ES-I3 (cell line): ENCODE data around the gene RIPOR1.
"Not testable (repeated sequence)": the region's sequence is repeated elsewhere in the genome, so short reads cannot be mapped to it uniquely, and the experiment has no call there.

Experiments
- H3K36me3 ChIP-seq: 2 replicates; pipeline ENCODE4 v1.6.1; 2013; ENCODE audit warnings: mild to moderate bottlenecking, low read length, control low read depth, moderate library complexity; ENCODE audit not compliant: insufficient read depth
- H3K4me1 ChIP-seq: 2 replicates; pipeline ENCODE4 v1.6.1; 2013; ENCODE audit warnings: mild to moderate bottlenecking, control low read depth, low read length; ENCODE audit not compliant: insufficient read depth
- H3K9ac ChIP-seq: 2 replicates; pipeline ENCODE4 v1.6.1; 2013; ENCODE audit warnings: low read depth, mild to moderate bottlenecking, low read length, moderate library complexity
- H3K9me3 ChIP-seq: 2 replicates; pipeline ENCODE4 v1.6.1; 2013; ENCODE audit warnings: mild to moderate bottlenecking, low read length, moderate library complexity; ENCODE audit not compliant: control insufficient read depth, insufficient read depth

RIPOR1 gene, protein sequence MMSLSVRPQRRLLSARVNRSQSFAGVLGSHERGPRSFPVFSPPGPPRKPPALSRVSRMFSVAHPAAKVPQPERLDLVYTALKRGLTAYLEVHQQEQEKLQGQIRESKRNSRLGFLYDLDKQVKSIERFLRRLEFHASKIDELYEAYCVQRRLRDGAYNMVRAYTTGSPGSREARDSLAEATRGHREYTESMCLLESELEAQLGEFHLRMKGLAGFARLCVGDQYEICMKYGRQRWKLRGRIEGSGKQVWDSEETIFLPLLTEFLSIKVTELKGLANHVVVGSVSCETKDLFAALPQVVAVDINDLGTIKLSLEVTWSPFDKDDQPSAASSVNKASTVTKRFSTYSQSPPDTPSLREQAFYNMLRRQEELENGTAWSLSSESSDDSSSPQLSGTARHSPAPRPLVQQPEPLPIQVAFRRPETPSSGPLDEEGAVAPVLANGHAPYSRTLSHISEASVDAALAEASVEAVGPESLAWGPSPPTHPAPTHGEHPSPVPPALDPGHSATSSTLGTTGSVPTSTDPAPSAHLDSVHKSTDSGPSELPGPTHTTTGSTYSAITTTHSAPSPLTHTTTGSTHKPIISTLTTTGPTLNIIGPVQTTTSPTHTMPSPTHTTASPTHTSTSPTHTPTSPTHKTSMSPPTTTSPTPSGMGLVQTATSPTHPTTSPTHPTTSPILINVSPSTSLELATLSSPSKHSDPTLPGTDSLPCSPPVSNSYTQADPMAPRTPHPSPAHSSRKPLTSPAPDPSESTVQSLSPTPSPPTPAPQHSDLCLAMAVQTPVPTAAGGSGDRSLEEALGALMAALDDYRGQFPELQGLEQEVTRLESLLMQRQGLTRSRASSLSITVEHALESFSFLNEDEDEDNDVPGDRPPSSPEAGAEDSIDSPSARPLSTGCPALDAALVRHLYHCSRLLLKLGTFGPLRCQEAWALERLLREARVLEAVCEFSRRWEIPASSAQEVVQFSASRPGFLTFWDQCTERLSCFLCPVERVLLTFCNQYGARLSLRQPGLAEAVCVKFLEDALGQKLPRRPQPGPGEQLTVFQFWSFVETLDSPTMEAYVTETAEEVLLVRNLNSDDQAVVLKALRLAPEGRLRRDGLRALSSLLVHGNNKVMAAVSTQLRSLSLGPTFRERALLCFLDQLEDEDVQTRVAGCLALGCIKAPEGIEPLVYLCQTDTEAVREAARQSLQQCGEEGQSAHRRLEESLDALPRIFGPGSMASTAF

DNA sequence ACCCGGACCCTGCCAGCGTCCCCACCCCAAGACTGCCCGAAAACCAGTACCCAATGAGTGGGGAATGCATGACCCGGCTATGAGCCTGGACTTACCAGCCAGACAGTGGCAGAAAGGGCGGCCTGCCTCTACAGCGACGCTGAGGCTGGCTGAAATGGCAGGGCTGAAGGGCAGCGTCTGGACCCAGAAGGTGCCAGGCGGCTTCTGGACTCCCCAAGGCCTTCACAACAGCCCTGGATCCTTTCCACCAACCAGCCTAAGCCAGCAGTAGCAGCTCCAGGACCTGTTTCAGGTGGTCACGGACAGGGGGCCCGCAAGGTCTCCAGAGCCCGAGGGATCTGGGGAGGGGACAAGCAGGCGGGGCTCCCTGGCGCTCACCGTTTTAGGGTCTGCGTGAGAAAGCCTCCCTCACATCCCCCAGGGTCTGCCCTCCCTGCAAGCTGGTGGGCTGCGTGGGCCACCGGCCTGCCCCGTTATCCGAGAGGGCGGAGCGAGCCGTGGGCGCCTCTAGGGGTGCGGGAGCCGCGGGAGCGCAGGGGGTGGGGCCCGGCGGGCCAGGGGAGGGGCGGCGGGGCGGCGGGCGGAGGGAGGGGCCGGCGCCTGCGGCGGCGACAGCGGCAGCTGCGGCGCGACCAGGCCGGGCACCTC lies at the start of gene RIPOR1:
RIPOR1 (plus strand) TSS at position 608 of the 648 bp plus-strand sequence. CDS start 9,618 bp downstream, outside the sequence.
- H3K36me3 ChIP-seq: no peaks in the 10 kb centered on the region
- peak within 1 kb of the TSS; percentile 85 for H3K9ac ChIP-seq
- H3K9me3 ChIP-seq: no peaks in the 10 kb centered on the region
- H3K4me1 ChIP-seq: peaks cover 5% of the 10 kb centered on the region; the same call in 1 of the 2 replicates

DNA sequence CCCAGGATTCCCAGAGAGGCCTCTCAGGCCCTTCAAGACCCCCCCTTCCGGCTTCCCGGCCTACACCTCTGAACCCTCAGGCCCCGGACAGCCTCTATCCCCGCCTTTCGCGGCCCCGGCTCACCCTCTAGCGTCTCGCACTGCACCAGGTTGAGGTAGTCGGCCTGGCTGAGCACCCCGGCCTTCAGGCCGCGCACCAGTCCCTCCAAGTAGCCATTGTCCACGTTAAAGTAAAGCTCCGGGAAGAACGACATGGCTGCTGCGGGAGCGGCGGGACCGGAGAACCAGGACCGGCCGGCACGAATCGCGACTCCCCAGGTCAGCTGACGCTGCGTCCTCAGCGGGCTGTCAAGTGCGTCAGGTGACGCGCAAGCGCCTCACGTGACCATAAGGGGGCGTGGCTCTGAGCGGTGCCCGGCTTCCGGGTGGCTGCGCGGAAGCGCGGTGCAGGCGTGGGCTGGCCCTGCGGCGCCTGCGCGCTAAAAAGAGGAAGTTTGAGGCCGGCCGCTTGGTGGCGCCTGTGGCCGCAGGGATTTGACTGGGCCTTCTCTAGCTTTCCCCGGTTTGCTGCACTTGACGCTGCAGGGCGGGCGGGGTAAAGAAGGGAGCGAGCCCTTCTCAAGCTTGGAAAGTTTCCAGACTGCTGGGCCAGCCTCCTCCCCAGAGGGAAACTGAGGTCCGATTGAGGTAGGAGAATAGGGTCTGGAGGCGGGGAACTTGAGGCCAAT lies 47.6 kb upstream of the RIPOR1 start, which contains the start of gene ATP6V0D1:
ATP6V0D1 (minus strand) TSS at position 325 of the 728 bp plus-strand sequence; CDS start at position 254, 71 bp downstream.
- Histone ChIP-seq H3K9ac (peak within 1 kb of the TSS; percentile 95), H3K4me1 (no peaks in the 10 kb centered on the region), H3K9me3 (no peaks in the 10 kb centered on the region), H3K36me3 (no peaks in the 10 kb centered on the region)

DNA sequence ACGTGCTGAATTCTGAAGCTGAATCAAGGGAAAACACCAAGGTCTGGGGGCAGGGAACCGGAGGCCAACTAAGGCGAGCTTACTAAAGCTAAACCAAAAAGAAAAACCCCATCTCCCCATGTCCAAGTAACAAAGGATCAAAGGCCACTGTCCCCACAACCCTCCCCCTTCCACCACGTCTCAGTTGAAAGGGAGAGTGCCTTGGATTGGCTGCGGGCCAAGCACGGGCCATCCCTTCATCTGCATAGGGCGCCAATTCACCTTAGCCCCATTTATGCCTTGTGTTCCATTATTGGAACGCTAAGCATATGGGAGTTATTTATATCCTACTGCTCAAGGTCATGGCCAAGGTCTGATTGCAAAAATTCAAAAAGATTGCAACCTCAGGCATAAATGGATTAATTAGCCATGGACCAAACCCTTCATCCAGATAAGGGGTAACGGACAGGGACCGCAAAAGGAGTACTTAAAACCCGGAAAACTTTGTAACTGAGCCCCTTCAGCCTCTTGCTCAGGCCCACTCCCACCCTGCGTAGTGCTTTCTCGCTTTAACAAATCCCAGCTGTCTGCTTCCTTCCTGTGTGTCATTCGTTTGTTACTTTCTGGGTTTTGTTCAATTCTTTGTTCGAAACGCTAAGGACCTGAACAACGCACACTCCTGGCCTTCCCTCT lies 46.9 kb upstream of the RIPOR1 start:
- Histone ChIP-seq H3K9ac (peak overlapping the region; percentile 84), H3K9me3 (no peaks in the 10 kb centered on the region), H3K36me3 (no peaks in the 10 kb centered on the region), H3K4me1 (no peaks in the 10 kb centered on the region)

DNA sequence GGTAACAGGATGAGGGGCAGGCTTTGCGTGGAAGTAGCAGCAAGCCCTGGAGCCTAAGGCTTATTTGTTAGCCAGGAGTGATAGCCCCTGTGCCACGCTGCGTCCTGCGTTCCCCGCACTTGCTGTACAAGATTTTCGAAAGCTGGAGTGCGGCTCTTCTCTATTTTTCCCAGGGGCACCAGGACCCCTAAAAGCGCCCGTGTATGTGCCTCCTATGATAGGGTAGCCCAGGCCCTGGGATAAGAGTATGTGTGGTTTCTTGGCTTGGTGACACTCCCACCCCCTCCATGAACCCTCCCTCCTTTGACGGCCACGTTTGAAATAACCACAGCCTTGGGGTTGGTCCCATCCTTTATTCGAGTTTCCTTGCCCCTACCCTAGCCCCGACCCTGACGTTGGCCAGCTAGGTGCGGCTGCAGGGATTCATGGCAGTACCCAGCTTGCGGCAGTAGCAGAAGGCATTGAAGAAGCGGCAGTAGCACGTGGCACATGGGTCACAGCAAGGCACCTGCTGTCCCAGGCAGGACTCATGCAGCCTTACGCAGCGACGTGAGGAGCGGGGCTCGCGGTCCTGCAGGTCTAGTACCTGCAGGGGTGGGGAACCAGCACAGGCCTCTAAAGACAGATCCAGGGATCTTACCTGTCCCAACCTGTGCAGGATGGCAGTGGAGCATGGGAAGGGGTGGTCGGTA lies 46.2 kb upstream of the RIPOR1 start:
- no peak overlapping the region for H3K9ac ChIP-seq
- no peaks in the 10 kb centered on the region for H3K36me3 ChIP-seq
- no peaks in the 10 kb centered on the region for H3K9me3 ChIP-seq
- no peaks in the 10 kb centered on the region for H3K4me1 ChIP-seq

DNA sequence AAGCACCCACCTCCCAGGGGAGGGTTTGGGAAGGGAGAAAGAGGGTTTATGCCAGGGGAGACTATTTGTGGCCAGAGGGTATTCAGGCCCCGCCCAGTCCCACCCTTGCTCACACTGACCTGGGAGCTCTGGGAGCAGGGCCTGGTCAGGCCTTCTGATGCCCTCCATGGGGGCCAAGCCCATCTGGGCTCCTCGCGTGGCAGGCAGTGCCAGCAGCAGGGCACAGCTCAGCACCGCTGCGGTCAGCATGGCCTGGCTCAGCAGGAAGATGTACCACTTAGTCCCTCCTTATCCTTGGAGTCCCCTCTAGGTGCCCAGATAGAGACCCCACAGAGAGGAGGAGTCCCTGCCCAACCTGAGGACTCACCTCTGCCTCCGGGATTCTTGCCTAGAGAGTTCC lies 45.5 kb upstream of the RIPOR1 start, which contains the start of gene AGRP:
AGRP (minus strand) TSS at position 398 of the 400 bp plus-strand sequence; CDS start at position 249, 149 bp downstream.
- no peaks in the 10 kb centered on the region for H3K36me3 ChIP-seq
- H3K9ac ChIP-seq: no peak within 1 kb of the TSS
- H3K4me1 ChIP-seq: no peaks in the 10 kb centered on the region

DNA sequence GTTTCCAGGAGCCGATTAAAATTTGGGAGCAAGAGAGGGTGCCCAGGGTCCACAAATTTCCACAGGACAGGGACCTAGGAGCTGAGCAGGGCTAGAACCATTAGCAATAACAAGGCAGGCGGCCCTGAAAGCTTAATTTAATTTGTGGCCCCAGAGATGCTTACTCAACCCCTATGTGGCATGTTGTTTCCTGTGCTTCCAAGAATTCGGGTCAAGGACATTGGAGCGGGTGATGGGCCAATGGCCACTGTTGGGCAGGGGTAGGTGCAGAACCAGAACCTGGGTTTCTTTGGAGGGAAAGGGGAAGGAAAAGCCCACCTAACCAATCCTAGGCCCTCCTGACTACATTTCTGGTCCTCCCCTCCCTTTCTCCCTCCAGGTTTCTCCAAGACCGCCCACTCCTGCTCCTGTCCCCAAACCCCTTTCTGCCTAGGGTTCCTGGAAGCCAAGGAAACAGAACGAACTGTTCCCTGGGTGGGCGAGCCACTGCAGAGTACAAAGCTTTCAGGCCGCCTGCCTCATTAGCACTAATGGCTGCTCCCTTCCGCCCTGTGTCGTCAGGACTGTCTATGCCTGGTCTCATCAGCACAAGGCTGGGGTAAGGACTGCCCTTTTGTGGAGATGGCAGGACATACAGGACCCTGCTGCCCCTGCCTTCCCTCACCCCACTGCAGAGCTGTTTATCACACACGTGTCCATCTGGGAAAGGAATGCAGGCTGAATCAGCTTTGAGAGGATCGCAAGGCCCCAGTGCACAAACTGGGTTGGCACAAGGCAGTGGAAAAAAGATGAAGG lies 44.7 kb upstream of the RIPOR1 start:
- no peaks in the 10 kb centered on the region for H3K36me3 ChIP-seq
- H3K9ac ChIP-seq: no peak overlapping the region
- H3K4me1 ChIP-seq: no peaks in the 10 kb centered on the region; the same call in 1 of the 2 replicates
- H3K9me3 ChIP-seq: no peaks in the 10 kb centered on the region

More for the DNA sequence above, 45.5 kb upstream of the RIPOR1 start, which contains the start of gene AGRP:
- H3K9me3 ChIP-seq: no peaks in the 10 kb centered on the region

DNA sequence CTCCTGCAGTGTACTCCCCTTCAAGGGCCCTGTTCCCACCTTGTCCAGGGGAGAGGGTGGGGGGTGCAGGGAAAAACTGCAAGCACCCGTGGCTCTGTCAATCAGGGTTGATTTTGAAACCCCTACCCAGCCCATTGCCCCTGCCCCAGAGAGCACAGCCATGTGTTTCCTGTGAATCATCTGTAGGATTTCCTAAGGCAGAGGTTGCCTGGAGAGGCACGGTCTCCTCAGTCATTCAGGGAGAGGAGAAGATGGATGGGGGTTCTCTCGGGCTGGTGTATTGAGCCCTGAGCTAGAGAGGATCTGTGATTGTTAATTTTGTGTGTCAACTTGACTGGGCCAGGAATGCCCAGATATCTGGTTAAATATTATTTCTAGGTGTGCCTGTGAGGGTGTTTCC lies 41.8 kb upstream of the RIPOR1 start:
- Histone ChIP-seq H3K36me3 (no peaks in the 10 kb centered on the region), H3K4me1 (peaks cover 6% of the 10 kb centered on the region; the same call in 1 of the 2 replicates), H3K9ac (no peak overlapping the region), H3K9me3 (no peaks in the 10 kb centered on the region; the same call in 1 of the 2 replicates)

DNA sequence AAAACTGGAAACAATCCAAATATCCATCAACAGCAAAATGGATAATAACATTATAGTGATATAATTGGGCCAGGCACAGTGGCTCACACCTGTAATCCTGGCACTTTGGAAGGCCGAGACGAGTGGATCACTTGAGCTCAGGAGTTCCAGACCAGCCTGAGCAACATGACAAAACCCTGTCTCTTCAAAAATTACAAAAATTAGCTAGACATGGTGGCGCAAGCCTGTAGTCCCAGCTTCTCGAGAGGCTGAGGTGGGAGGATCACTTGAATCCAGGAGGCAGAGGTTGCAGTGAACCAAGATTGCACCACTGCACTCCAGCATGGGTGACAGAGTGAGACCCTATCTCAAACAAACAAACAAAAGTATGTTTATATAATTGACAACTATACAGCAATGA lies 41.1 kb upstream of the RIPOR1 start:
- not testable (repeated sequence) for H3K9me3 ChIP-seq, H3K36me3 ChIP-seq, H3K9ac ChIP-seq, H3K4me1 ChIP-seq

DNA sequence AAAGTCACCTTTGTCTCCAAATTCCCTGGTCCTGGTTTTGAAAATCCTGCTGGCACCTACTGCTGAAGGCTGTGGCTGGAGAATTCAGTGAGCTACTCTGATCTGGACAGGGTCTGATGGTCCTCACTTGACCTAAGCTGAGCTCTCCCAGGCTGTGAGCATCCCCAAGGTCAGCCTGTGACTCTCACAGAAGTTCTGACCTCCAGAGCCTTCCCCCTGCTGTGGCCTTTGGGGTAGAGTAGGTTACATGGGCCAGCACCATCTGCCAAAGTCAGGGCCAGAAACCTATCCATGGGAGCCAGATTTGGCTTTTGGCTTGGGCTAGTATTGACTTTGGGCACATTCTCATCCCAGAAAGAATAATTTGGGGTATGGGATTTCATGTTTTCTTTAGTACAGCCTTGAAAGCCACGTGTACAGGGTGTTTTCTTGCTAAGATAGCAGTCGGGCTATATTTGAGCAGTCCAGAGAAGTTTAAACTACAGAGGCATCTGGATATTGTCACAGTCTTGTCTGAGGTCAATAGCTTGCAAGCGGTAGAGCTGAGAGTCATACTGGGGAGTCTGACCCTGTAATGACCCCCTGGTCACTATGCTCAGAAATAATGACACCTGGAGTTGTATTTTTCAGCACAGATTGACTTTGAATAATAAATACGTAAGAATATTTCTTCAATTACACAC lies 39.1 kb upstream of the RIPOR1 start:
- Histone ChIP-seq H3K9ac (no peak overlapping the region), H3K4me1 (peaks cover 6% of the 10 kb centered on the region; the same call in 1 of the 2 replicates), H3K9me3 (no peaks in the 10 kb centered on the region; the same call in 1 of the 2 replicates), H3K36me3 (no peaks in the 10 kb centered on the region)

DNA sequence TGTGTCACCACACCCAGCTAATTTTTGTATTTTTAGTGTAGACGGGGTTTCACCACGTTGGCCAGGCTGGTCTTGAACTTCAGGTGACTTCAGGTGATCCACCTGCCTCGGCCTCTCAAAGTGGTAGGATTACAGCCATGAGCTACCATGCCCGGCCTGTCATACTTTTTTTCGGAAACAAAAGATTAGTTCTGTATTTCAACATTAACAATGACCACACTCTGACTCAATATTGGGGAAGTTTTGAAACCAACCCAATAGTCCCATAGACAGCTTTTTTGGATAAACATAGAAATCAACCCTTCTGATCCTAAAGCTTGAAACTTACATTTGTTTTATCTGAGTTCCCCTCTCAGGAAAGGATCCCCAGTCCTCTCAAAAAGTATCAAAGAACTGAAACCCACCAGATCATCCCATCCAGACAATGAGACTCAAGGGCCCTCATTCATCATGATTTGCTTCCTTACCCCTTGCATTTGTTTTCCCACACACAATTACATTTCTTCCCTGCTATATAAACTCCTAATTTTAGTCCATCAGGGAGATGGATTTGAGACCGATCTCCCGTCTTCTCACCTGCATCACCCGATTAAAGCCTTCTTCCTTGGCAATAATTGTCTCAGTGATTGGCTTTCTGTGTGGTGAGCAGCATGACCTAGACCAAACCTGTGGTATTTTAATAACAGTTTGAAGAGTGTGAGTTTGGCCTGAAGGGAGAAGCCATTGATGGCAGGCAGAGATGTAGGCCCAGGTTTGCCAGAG lies 38.1 kb upstream of the RIPOR1 start:
- peaks cover 6% of the 10 kb centered on the region; the same call in 1 of the 2 replicates for H3K4me1 ChIP-seq
- H3K9me3 ChIP-seq: no peaks in the 10 kb centered on the region; the same call in 1 of the 2 replicates
- H3K9ac ChIP-seq: no peak overlapping the region
- no peaks in the 10 kb centered on the region for H3K36me3 ChIP-seq

DNA sequence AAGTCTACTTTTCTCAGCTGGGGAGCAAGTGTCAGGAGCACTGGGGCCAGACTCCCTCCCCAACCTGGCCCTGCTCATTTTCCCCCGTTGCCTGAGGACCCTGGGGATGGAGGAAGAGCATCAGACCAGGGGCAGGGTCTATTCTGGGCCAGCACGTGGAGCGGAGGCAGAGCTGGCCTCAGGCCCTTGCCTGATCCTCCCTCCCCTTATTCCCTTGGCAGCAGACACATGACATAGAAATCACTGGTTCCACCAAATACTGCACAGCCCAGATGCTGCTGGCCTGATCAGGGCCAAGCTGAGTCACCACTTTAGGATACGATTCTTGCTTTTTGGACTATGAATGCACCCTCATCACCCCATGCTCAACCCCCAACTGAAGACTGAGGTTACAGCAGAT lies 29.5 kb upstream of the RIPOR1 start:
- Histone ChIP-seq H3K9ac (no peak overlapping the region), H3K9me3 (no peaks in the 10 kb centered on the region), H3K4me1 (no peaks in the 10 kb centered on the region), H3K36me3 (no peaks in the 10 kb centered on the region)
